Measurements from ENCODE around the gene PHETA2.
"Not testable (repeated sequence)": the region's sequence is repeated elsewhere in the genome, so short reads cannot be mapped to it uniquely, and the experiment has no call there.

DNA sequence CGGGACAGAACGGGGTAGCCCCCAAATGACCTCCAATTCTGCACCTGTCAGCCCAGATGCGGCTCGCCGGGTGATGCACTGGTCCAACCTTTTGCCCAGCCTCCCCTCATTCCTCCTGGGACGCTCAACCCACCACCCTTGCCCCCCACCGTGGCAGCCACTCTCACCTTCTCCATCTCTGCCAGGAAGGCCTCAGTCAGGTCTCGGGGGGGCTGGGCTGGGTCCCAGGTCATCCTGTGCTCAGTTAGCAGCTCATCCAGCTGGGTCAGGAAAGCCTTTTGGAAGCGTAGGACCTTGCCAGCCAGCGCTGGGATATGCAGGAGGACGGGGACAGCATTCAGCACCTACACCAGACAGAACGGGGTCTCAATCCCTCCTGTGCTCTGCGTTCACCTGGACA lies 54.0 kb downstream of the PHETA2 start:
- TF ChIP-seq, protein P1, sequence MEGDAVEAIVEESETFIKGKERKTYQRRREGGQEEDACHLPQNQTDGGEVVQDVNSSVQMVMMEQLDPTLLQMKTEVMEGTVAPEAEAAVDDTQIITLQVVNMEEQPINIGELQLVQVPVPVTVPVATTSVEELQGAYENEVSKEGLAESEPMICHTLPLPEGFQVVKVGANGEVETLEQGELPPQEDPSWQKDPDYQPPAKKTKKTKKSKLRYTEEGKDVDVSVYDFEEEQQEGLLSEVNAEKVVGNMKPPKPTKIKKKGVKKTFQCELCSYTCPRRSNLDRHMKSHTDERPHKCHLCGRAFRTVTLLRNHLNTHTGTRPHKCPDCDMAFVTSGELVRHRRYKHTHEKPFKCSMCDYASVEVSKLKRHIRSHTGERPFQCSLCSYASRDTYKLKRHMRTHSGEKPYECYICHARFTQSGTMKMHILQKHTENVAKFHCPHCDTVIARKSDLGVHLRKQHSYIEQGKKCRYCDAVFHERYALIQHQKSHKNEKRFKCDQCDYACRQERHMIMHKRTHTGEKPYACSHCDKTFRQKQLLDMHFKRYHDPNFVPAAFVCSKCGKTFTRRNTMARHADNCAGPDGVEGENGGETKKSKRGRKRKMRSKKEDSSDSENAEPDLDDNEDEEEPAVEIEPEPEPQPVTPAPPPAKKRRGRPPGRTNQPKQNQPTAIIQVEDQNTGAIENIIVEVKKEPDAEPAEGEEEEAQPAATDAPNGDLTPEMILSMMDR (IDR thresholded peaks at IDR 0.05), result not testable (repeated sequence)
- TF ChIP-seq POLR2A (IDR thresholded peaks at IDR 0.05), result not testable (repeated sequence)
